HepG2 (cell line): ENCODE measurements around the gene SAMD14. TPM values are rescaled to one million over a fixed set of nuclear protein-coding genes. Genes with fewer than 3 reads are reported as not detected.
A peak's percentile ranks its signal among the peaks of the same experiment; 100 is the strongest.

Experiments
- PCBP2 ChIP-seq: fragments of 200-400 bp; formaldehyde crosslinking; optimal IDR thresholded peaks from 2 replicates; pipeline ENCODE3; 2018; ENCODE audit warnings: low read length, low read depth; ENCODE audit not compliant: poor library complexity, severe bottlenecking
- THAP11 ChIP-seq: IDR thresholded peaks from 2 replicates; pipeline ENCODE4 v1.6.1; 2016; ENCODE audit warnings: missing biosample characterization, missing genetic modification reagents
- ZFP82 ChIP-seq: sonication (generic); formaldehyde crosslinking; IDR thresholded peaks from 2 replicates; pipeline ENCODE4 v1.5.1; 2020; ENCODE audit warnings: mild to moderate bottlenecking, missing genetic modification reagents, borderline replicate concordance
- ZHX1 ChIP-seq: sonication (generic); formaldehyde crosslinking; IDR thresholded peaks from 2 replicates; pipeline ENCODE4 v1.8.1; 2022; ENCODE audit warnings: low read depth, mild to moderate bottlenecking, missing genetic modification reagents
- ZNF687 ChIP-seq: sonication (generic); formaldehyde crosslinking; IDR thresholded peaks from 2 replicates; pipeline ENCODE4 v1.5.1; 2020; ENCODE audit warnings: mild to moderate bottlenecking, missing genetic modification reagents, moderate library complexity
- ZNF782 ChIP-seq: sonication (generic); formaldehyde crosslinking; IDR thresholded peaks from 2 replicates; pipeline ENCODE4 v1.4.0; 2020; ENCODE audit warnings: missing genetic modification reagents, mild to moderate bottlenecking, borderline replicate concordance
- polyA plus RNA-seq, 8 experiments: library from polyadenylated mRNA; depleted of rRNA in 3 of 8; stranded (reverse) in 7 of 8; unstranded in 1 of 8; fragments of >200 nt; fragmentation: Illumina TruSeq in 4 of 8; extraction: Trizol in 4 of 8; gene quantifications; 2 replicates each; pipeline versions ENCODE4 v1.2.1 to v1.2.3, GENCODE V29; 2011 to 2016; ENCODE audit warnings: low read depth in 4 of 8, missing spikeins in 1 of 8, mixed read lengths in 1 of 8; ENCODE audit not compliant: insufficient read depth in 1 of 8
- total RNA-seq, 5 experiments: library from RNA; depleted of rRNA; stranded (reverse); fragments of >200 nt; fragmentation: Illumina TruSeq; extraction: Trizol; gene quantifications; 2 replicates each; pipeline ENCODE4 v1.2.3, GENCODE V29; 2016; ENCODE audit warnings: low read depth in 1 of 5
- TF ChIP-seq, protein P1 (sequence below): sonication (generic); formaldehyde crosslinking; IDR thresholded peaks from 2 replicates; pipeline ENCODE4 v1.4.0; 2020; ENCODE audit warnings: missing genetic modification reagents
- TF ChIP-seq, protein P2 (sequence below): sonication (generic); formaldehyde crosslinking; IDR thresholded peaks from 2 replicates; pipeline ENCODE4 v1.5.0; 2020; ENCODE audit warnings: mild to moderate bottlenecking, low read depth, missing genetic modification reagents, borderline replicate concordance
- TF ChIP-seq, protein P3 (sequence below): sonication (generic); formaldehyde crosslinking; conservative IDR thresholded peaks from 2 replicates; pipeline ENCODE4 v1.8.0; 2022; ENCODE audit warnings: missing genetic modification reagents

SAMD14 gene
- total and polyA plus RNA-seq, 2 of the 13 experiments (the other 11 are each of a cell fraction or from before 2014, with no cell fraction given) = 0.07 to 0.22 TPM

GRCh38 chr17:50094753-50095619, 35.0 kb downstream of the SAMD14 start, which contains the start of gene PDK2 (continued):
- peak; percentile 86 for TF ChIP-seq ZNF687
- TF ChIP-seq, protein P1, sequence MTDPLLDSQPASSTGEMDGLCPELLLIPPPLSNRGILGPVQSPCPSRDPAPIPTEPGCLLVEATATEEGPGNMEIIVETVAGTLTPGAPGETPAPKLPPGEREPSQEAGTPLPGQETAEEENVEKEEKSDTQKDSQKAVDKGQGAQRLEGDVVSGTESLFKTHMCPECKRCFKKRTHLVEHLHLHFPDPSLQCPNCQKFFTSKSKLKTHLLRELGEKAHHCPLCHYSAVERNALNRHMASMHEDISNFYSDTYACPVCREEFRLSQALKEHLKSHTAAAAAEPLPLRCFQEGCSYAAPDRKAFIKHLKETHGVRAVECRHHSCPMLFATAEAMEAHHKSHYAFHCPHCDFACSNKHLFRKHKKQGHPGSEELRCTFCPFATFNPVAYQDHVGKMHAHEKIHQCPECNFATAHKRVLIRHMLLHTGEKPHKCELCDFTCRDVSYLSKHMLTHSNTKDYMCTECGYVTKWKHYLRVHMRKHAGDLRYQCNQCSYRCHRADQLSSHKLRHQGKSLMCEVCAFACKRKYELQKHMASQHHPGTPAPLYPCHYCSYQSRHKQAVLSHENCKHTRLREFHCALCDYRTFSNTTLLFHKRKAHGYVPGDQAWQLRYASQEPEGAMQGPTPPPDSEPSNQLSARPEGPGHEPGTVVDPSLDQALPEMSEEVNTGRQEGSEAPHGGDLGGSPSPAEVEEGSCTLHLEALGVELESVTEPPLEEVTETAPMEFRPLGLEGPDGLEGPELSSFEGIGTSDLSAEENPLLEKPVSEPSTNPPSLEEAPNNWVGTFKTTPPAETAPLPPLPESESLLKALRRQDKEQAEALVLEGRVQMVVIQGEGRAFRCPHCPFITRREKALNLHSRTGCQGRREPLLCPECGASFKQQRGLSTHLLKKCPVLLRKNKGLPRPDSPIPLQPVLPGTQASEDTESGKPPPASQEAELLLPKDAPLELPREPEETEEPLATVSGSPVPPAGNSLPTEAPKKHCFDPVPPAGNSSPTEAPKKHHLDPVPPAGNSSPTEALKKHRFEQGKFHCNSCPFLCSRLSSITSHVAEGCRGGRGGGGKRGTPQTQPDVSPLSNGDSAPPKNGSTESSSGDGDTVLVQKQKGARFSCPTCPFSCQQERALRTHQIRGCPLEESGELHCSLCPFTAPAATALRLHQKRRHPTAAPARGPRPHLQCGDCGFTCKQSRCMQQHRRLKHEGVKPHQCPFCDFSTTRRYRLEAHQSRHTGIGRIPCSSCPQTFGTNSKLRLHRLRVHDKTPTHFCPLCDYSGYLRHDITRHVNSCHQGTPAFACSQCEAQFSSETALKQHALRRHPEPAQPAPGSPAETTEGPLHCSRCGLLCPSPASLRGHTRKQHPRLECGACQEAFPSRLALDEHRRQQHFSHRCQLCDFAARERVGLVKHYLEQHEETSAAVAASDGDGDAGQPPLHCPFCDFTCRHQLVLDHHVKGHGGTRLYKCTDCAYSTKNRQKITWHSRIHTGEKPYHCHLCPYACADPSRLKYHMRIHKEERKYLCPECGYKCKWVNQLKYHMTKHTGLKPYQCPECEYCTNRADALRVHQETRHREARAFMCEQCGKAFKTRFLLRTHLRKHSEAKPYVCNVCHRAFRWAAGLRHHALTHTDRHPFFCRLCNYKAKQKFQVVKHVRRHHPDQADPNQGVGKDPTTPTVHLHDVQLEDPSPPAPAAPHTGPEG (CRISPR knock-in tag) = peak; percentile 84; the same call in 1 of the 2 replicates
- peak; percentile 80 for TF ChIP-seq THAP11 (CRISPR knock-in tag)
- TF ChIP-seq, protein P2, sequence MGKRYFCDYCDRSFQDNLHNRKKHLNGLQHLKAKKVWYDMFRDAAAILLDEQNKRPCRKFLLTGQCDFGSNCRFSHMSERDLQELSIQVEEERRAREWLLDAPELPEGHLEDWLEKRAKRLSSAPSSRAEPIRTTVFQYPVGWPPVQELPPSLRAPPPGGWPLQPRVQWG (CRISPR knock-in tag) = no peak
- no peak for TF ChIP-seq PCBP2
- TF ChIP-seq ZFP82 (CRISPR knock-in tag) = peak; percentile 71; the same call in 1 of the 2 replicates
- no peak; the same call in 1 of the 2 replicates for TF ChIP-seq ZHX1 (CRISPR knock-in tag)
- TF ChIP-seq, protein P3, sequence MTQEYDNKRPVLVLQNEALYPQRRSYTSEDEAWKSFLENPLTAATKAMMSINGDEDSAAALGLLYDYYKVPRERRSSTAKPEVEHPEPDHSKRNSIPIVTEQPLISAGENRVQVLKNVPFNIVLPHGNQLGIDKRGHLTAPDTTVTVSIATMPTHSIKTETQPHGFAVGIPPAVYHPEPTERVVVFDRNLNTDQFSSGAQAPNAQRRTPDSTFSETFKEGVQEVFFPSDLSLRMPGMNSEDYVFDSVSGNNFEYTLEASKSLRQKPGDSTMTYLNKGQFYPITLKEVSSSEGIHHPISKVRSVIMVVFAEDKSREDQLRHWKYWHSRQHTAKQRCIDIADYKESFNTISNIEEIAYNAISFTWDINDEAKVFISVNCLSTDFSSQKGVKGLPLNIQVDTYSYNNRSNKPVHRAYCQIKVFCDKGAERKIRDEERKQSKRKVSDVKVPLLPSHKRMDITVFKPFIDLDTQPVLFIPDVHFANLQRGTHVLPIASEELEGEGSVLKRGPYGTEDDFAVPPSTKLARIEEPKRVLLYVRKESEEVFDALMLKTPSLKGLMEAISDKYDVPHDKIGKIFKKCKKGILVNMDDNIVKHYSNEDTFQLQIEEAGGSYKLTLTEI (CRISPR knock-in tag) = no peak
- no peak; the same call in 1 of the 2 replicates for TF ChIP-seq ZNF782
